LHCN-M2 (cell line): ENCODE results near the gene CALML3. TPM values are rescaled to one million over a fixed set of nuclear protein-coding genes. Genes with fewer than 3 reads are reported as not detected.

Experiments used
- DNase-seq: peaks from one replicate; pipeline ENCODE4 v3.0.0-alpha.2; 2012; ENCODE audit warnings: low read depth
- total RNA-seq: library from RNA; depleted of rRNA; stranded (reverse); fragments of >200 nt; gene quantifications from 2 replicates; pipeline ENCODE4 v1.2.3, GENCODE V29; 2014; rRNA removed

The CALML3 gene
- total RNA-seq, 1 experiment from 2014 or later: not detected

DNA sequence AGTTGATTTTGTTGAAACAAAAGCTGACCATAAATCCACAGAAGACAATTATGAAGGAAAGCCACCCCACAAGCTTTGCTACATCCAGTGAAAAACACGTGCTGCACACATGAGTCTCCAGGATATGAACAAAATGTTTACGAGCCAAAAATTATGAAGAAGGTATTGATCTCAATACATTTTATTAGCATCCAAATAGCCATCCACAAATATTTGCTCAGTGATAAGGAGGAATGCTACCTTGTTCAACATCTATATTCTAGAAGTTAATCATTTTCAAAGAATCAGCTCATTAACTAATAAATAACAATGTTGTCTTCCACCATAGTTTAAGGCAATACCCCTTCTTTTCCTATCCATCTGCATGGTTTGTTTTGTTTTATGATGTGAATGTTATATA is 42.7 kb downstream of the CALML3 start:
- no peak for DNase-seq

DNA sequence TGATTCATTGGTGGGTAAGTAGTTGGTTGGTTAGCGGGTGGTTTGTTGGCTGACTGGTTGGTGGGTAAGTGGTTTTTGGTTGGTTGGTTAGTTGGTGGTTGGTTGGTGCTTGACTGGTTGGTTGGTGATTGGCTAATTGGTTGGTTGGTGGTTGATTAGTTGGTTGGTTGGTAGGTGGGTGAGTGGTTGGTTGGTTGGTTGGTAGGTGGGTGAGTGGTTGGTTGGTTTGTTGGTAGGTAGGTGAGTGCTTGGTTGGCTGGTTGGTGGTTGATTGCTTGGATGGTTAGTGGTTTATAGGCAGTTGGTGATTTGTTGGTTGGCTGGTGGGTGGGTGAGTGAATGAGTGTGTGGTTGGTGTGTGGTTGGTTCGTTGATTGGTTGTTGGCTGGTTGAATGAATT is 44.2 kb downstream of the CALML3 start:
- DNase-seq: no peak

DNA sequence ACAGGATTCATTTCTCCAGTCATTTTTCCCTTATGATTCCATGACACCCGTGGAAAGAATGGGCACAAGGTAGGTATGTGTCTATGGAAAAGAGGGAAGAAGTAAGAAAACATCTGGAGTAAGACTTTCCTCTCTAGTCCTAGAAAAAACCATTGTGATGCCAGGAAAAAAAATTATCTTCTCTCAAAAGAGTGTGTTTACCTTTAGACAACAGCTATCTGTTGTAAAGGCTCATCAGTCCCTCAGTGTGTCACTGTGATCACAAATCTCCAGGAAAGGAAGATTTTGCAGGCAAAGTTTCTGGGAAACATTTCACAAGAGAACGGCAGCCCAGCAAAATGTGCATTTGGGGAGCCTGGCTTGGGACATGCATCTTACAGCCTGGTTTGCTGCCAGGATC is 44.8 kb downstream of the CALML3 start:
- DNase-seq: no peak

DNA sequence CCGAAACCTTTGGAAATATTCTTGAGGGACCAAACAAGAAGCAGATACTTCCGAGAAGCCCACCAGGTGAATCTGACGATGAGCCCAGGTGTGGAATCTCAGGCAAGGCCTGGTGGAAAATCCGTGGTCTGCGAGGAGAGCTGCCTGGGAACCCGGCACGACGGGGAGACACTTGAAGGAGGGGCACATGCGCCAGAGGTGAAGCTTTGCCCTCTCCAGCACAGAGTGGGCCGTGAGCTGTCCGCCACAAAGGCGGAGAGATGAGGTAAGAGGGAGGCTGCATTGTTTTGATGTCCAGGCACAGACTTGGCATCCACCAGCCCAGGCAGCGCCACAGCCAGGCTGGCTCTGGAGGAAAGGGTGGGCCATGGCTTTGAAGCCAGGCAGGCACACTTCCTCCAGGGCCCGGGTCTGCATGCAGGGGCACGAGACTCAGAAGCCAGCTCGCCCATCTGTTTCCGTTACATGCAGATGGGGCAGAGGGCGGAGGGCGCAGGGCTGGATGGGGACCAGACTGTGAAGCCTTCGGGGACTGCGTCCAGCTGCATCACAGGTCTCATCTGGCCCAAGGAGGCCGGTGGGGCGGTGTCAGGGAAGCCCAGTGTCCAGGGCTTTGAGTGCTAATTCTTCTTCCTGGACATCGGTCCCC is 45.4 kb downstream of the CALML3 start:
- DNase-seq: no peak

DNA sequence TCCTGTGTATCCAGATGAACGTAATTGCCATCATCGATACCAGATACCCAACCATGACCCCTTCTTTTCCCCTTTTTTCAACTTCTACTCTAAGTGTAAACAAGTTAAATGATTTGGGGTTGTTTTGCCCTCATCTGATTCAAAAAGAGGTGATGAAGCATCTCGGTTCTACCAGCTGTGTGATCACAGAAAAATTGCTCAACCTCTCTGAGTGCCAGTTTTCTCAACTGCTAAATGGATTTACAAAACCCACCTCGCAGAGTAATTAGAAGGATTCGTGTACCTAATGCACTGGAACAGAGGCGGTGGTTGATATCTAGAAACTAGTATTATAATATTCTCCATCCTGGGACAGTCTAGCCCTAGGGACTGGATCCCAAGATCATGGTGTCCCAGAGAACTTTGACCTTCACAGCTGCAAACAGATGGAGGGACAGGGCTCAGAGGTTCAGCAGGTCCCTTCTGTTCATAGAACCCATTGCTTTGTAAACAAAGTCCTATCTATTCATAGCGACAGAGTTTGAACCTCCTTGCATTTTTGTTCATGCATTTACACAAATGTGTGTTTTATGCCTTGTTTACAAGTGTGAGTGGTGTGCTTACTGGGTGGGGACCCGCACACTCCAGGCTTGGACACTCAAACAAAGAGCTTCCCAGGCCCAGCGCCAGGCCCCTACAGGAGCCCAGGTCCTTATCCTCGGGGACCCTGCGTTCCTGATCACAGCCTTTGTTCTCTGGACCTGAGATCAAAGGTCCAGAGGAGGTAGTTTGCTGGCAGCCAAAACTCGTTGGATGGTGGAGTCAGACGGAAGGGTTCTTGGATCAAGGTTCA is 46.4 kb downstream of the CALML3 start:
- DNase-seq: no peak

DNA sequence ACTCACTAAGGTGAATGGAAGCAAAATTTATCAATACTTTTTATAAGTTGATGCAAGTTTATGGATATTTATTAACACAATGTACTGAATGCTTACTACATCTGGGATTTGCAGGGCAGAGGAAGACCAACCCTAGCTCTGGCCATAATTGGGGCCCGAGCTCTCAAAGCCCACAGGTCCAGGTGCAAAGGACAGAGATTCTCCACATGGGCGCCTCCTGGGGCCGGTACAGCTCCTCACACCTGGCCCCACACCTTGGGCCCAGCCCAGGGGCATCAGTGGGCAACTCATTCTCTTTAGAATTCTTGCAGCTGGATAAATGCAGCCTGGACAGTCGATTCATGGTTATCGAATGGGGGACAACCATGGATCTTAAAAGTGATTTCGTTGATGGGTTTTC is 47.1 kb downstream of the CALML3 start:
- no peak for DNase-seq

DNA sequence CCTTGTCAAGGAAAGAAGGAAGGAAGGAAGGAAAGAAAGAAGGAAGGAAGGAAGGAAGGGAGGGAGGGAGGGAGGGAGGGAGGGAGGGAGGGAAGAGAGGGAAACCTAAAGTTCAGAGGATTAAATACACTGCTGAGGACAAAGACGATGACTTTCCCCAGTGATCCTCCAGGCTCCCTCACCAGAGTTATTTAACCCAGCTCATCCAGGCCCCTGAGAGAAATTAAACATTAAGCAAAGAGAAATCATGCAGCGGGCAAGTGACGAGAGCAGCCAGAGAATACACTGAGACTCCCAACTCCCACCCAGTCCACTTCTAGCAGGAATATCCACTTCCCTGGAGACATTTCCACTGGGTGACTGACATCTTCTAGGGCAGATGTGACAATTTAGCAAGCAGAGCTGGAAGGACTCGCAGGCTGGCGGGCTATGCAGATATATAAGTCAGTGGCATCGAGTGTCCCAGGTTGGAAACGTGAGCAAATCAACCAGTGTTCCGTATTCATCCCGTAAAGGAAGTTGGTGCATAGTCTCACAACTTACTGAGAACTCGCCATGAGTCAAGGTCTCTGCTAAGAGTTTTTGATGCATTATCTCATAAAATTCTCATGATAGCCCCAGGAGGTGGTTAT is 48.7 kb downstream of the CALML3 start:
- no peak for DNase-seq

DNA sequence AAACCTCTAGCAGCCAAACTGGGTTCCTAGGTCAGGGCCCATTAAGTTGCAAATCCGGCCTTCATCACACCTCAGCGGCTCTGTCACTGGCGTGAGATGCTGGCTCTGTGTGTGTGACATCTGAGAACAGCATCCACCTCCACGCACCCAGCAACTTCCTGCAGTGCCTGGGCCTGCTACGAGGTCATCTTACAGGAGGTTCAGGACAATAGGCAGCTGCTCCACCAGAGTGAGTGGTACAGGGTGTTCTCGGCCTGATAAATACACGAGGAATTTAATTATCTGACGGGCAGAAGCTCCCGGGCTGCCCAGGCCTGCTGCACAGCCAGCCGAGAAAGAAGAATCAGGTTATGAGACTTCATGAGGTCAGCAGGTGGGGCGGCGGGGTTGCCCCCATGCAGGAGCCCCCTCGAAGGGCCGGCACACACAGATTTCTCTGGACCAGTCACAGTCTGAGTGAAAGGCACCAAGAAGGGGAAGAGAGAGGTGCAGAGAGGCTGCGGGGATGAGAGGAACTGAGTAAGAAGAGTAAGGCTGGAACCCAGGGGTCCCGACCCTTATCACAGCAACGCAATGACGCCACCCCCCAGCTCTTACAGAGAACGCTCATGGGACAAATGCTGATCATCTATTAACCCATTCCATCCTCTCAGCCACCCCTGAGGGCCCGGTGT is 49.3 kb downstream of the CALML3 start:
- DNase-seq: peak; percentile 81

DNA sequence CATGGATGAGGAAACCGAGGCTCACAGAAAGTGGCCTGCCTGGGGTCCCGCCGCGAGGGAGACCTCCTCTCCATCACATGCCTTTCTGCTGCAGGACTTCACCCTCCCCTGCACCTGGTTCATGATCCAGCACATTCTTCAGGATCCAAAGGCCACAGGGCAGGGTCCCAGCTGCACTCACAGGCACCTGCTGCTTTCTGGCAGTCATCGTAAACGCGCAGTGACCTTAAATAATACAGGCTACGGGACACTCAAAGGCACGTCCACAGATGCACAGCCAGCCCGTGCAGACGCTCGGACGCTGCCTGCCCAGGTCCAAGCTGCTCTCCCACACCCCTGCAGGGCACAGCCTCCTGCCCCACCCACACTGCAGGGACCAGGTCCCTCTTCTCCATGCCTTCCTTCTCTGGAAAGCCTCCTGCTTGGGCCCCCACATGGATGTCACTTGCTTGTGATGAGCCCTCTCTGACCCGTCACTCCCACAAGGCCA is 49.9 kb downstream of the CALML3 start:
- no peak for DNase-seq

DNA sequence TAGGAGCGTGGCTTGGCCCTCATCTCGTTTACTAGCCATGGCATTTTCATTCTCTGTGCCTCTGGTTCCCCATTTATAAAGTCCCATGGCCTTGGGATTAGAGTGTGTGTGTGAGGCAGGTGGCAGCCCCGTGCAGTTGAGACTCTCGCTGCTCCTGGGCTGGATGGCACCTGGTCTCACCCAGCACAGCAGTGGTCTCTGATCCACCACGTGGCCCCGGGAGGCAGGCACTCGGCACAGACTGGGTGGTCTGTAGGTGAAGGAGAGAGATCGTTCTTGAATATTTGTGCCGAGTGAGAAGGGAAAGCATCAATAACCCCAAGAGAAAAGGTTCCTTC is 50.4 kb downstream of the CALML3 start:
- no peak for DNase-seq

DNA sequence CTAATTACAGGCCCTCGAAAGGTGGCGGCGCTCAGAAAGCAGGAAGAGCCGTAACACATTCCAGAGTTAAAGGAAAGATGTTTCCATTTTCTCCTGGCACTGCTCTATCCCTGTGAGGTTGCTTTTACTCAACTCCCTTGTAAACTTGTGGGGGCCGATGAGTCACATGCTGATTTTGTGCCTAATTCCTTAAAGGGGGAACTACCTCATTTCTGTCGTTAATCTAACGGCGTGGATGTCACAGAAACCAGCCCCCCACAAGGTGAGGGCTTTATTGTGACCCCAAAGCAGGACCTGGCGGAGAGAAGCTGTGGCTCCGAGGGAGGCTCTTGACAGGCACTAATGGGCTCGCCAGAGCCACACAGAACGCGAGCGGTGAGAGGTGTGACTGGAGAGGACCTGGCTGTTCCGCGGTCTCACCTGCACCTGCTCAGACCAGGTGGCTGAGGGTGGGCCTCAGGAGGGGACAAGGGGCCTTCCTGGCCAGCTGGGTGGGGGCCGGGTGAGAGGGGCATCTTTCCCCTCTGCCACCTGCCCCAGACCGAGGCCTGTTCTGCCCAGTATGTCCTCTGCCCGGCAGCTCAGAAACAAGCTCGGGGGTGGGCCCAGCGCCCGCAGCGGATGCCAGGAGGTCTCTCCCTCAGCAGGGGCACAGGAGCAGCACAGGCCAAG is 50.9 kb downstream of the CALML3 start:
- DNase-seq: peak; percentile 64

DNA sequence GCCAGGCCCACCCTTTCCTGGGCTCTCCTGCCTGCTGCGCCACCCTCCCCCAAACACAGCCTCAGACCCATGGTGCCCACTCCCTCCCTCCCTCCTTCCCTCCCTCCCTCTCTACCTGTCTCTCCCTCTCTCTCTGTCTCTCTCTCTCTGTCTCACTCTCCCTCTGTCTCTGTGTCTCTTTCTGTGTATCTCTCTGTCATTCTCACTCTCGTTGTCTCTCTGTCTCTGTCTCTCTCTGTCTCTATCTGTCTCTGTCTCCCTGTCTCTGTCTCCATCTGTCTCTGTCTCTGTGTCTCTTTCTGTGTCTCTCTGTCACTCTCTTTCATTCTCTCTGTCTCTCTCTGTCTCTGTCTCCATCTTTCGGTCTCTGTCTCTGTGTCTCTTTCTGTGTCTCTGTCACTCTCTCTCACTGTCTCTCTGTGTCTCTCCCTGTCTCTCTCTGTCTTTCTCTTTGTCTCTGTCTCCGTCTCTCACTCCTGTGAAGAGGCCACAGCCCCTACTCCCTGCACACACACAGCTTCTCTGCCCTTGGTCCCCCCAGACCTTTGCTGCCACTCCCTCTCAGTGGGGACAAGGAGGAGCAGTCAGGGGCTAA is 51.5 kb downstream of the CALML3 start:
- no peak for DNase-seq

Other genes starting within 250 kb of the CALML3 start
- gene UCN3, start 160.0 kb upstream of the CALML3 start, total RNA-seq: not detected in 2 replicates
- gene TUBAL3, start 120.1 kb upstream of the CALML3 start, total RNA-seq: not detected in 2 replicates
- gene NET1, start 112.4 kb upstream of the CALML3 start, total RNA-seq: 43.2 and 56.2 TPM in 2 replicates
- gene CALML5, start 25.4 kb upstream of the CALML3 start, total RNA-seq: not detected in 2 replicates
- gene ASB13, start 141.6 kb downstream of the CALML3 start, total RNA-seq: 9.5 and 10.3 TPM in 2 replicates
- gene TASOR2, start 159.9 kb downstream of the CALML3 start, total RNA-seq: 46.0 and 56.6 TPM in 2 replicates